ENCODE measurements around the gene UEVLD.
A peak's percentile ranks its signal among the peaks of the same experiment; 100 is the strongest.

Gene UEVLD

GRCh38 chr11:18564149-18564548 is 24.4 kb downstream of the UEVLD start:
- H3K4me3 ChIP-seq (ENCODE audit: low read depth, low read length) = no peak overlapping the region
- no peak for DNase-seq (ENCODE audit: low read depth, low spot score)
- in situ Hi-C loops (cut with HindIII; ENCODE audit: low sequenced_read_pairs) = no loop called here
- no peak for TF ChIP-seq CTCF (IDR thresholded peaks at IDR 0.05; ENCODE audit: low read depth, low read length)

- TF ChIP-seq CTCF (IDR thresholded peaks at IDR 0.05; ENCODE audit: low read depth, low read length) = no peak
- no peak overlapping the region for H3K4me3 ChIP-seq (ENCODE audit: low read depth, low read length)
- DNase-seq (ENCODE audit: low read depth, low spot score) = no peak
- in situ Hi-C loops (cut with HindIII; ENCODE audit: low sequenced_read_pairs) = no loop called here
These were observed 25.3 kb downstream of the UEVLD start for GRCh38 chr11:18563090-18563730.

DNA sequence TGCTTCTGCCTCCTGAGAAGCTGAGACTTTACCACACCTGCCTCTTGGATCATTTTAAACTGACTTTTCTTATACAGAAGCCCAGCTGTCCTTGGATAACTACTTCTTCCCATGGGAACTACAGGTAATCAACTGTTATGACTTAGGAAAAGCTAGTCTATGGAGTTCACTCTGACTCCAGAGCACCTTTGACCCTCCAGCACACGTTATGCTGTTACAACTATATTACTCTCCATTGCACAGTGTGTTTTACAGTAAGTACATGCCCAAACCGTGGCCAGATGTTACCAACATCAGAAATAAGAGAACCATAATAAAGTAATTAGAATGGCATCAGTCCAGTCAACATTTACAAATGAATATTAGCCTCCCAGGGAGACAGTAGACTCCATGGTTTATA is 40.5 kb downstream of the UEVLD start:
- in situ Hi-C loops (cut with HindIII; ENCODE audit: low sequenced_read_pairs) = no loop called here
- DNase-seq (ENCODE audit: low read depth, low spot score) = no peak
- H3K4me3 ChIP-seq (ENCODE audit: low read depth, low read length) = no peak overlapping the region
- TF ChIP-seq CTCF (IDR thresholded peaks at IDR 0.05; ENCODE audit: low read depth, low read length) = no peak

- in situ Hi-C loops (cut with HindIII; ENCODE audit: low sequenced_read_pairs) = no loop called here
- DNase-seq (ENCODE audit: low read depth, low spot score) = peak; percentile 30
- H3K4me3 ChIP-seq (ENCODE audit: low read depth, low read length) = no peak overlapping the region
- peak; percentile 46 for TF ChIP-seq CTCF (IDR thresholded peaks at IDR 0.05; ENCODE audit: low read depth, low read length)
These were observed 48.1 kb downstream of the UEVLD start for GRCh38 chr11:18540207-18541009.

- DNase-seq (ENCODE audit: low read depth, low spot score) = no peak
- H3K4me3 ChIP-seq (ENCODE audit: low read depth, low read length) = no peak overlapping the region
- in situ Hi-C loops (cut with HindIII; ENCODE audit: low sequenced_read_pairs) = no loop called here
- no peak for TF ChIP-seq CTCF (IDR thresholded peaks at IDR 0.05; ENCODE audit: low read depth, low read length)
These were observed 52.3 kb downstream of the UEVLD start for GRCh38 chr11:18536209-18536608.

DNA sequence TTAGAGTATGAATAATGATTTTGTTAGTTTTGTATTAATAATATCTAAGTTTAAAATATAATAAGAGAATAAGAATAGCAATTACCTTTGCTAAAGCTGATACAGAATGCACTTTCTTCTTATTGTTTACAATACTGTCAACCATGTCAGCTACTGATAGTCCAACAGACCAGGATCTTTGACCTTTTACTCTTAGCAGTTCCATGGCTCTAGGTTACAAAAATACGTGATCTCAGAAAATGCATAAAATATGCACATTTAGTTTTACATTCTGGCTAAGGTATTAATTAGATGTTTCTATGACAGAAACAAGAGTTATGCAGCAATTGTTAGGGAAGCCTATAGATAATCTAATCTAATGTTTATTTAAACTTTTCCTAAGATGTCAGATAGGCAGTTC is 54.3 kb downstream of the UEVLD start:
- in situ Hi-C loops (cut with HindIII; ENCODE audit: low sequenced_read_pairs) = no loop called here
- TF ChIP-seq CTCF (IDR thresholded peaks at IDR 0.05; ENCODE audit: low read depth, low read length) = no peak
- H3K4me3 ChIP-seq (ENCODE audit: low read depth, low read length) = no peak overlapping the region
- no peak for DNase-seq (ENCODE audit: low read depth, low spot score)

Data from astrocyte of the spinal cord (primary cell).